Measurements from ENCODE around the gene TMEM255B. TPM values are rescaled to one million over a fixed set of nuclear protein-coding genes. Genes with fewer than 3 reads are reported as not detected.

Gene TMEM255B
- polyA plus RNA-seq, 1 donor (not counting 4 experiments of a cell fraction or from before 2014, with no cell fraction given): 7.6 TPM

DNA sequence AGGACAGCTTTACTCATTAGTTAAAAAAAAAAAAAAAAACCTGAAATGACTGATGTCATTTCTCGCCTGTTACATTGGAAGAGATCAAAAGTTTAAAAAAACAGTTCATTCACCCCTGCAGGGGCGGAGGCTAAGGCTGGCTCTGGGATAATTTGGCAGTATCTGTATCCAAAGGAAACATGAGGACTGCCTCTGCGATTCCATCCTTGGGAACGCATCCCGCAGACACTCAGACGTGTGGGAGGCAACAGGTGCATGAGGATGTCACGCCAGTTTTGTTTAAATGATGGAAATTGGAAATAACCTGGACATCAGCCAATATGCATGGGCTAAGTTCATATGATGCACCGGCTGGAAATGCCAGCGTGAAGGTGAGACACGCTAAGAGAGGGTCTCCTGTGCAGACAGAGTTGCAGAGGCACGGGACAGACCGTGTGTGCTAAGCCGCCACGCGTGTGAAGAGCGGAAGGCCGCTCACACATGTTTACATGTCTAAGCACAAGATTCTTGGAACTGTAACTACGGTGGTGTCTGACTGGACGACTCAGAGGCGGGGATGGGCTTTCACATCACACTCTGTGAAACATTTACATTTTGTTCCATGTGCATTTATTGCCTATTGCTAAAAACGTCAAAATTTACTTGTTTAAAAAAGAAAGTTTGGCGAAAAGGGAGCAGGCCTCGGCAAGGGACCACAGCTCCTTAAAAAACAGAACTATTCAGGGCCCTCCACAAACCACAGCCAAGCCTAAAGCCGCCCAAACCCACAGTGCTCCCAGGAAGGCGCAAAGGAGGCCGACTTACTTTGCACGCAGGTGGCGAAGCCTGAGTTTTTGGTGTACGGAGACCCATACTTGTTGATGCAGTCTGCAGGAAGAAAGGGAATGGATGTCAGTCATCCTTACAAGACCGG is 87.0 kb downstream of the TMEM255B start:
- Histone ChIP-seq H4K20me1 (ENCODE audit: control insufficient read depth, extremely low read depth, insufficient read depth, low read length) (peaks cover 43% of the 10 kb centered on the region), H3K9me3 (ENCODE audit: control insufficient read depth, low read depth, low read length) (no peaks in the 10 kb centered on the region), H3K79me2 (ENCODE audit: control insufficient read depth, insufficient read depth, low read length) (peaks cover 88% of the 10 kb centered on the region), H2AFZ (ENCODE audit: control insufficient read depth, low read length) (no peak overlapping the region), H3K27me3 (ENCODE audit: control insufficient read depth, extremely low read depth, insufficient read depth, low read length) (no peaks in the 10 kb centered on the region), H3K9me1 (ENCODE audit: control insufficient read depth, extremely low read depth, insufficient read depth, low read length) (peaks cover 5% of the 10 kb centered on the region), H3K4me2 (ENCODE audit: control insufficient read depth, extremely low read depth, insufficient read depth, low read depth, low read length) (no peak overlapping the region), H3K36me3 (ENCODE audit: control insufficient read depth in 2 of 2, extremely low read depth in 1 of 2, insufficient read depth in 2 of 2, low read length in 2 of 2) (peaks cover 33 to 64% of the 10 kb centered on the region in 2 experiments), H3K4me3 (ENCODE audit: control insufficient read depth in 2 of 3, extremely low read depth in 1 of 3, insufficient read depth in 2 of 3, low read depth in 1 of 3, low read length in 3 of 3) (no peak overlapping the region), H3K27ac (ENCODE audit: control insufficient read depth, insufficient read depth, low read length) (no peak overlapping the region), H3K4me1 (ENCODE audit: control insufficient read depth, extremely low read depth, insufficient read depth, low read length) (peaks cover 60% of the 10 kb centered on the region), H3K9ac (ENCODE audit: control insufficient read depth, extremely low read depth, insufficient read depth, low read length) (no peak overlapping the region)
- FAIRE-seq (peak; percentile 48), DNase-seq (ENCODE audit: low read depth, low spot score) (no peak)
- dilution Hi-C loops (cut with MboI; ENCODE audit: extremely low pct_ligation_motif_present, low sequenced_read_pairs): no loop called here
- TF ChIP-seq CTCF (optimal IDR thresholded peaks at IDR 0.05 in 1 of 3, IDR thresholded peaks at IDR 0.05 in 1 of 3, conservative IDR thresholded peaks at IDR 0.05 in 1 of 3; ENCODE audit: extremely low read depth in 1 of 3, insufficient read depth in 2 of 3, low read length in 3 of 3) (no peak), EZH2 (IDR thresholded peaks at IDR 0.05; ENCODE audit: low read length) (no peak)

GRCh38 chr13:113846636-113847318 is 87.8 kb downstream of the TMEM255B start:
- H3K4me2 ChIP-seq (ENCODE audit: control insufficient read depth, extremely low read depth, insufficient read depth, low read depth, low read length): no peak overlapping the region
- no peaks in the 10 kb centered on the region for H3K9me3 ChIP-seq (ENCODE audit: control insufficient read depth, low read depth, low read length)
- no peak overlapping the region for H2AFZ ChIP-seq (ENCODE audit: control insufficient read depth, low read length)
- peaks cover 92% of the 10 kb centered on the region for H3K79me2 ChIP-seq (ENCODE audit: control insufficient read depth, insufficient read depth, low read length)
- FAIRE-seq: no peak
- no peak for DNase-seq (ENCODE audit: low read depth, low spot score)
- peaks cover 47% of the 10 kb centered on the region for H4K20me1 ChIP-seq (ENCODE audit: control insufficient read depth, extremely low read depth, insufficient read depth, low read length)
- peaks cover 5% of the 10 kb centered on the region for H3K9me1 ChIP-seq (ENCODE audit: control insufficient read depth, extremely low read depth, insufficient read depth, low read length)
- peaks cover 52% of the 10 kb centered on the region for H3K4me1 ChIP-seq (ENCODE audit: control insufficient read depth, extremely low read depth, insufficient read depth, low read length)
- H3K9ac ChIP-seq (ENCODE audit: control insufficient read depth, extremely low read depth, insufficient read depth, low read length): no peak overlapping the region
- no peaks in the 10 kb centered on the region for H3K27me3 ChIP-seq (ENCODE audit: control insufficient read depth, extremely low read depth, insufficient read depth, low read length)
- TF ChIP-seq CTCF (optimal IDR thresholded peaks at IDR 0.05 in 1 of 3, IDR thresholded peaks at IDR 0.05 in 1 of 3, conservative IDR thresholded peaks at IDR 0.05 in 1 of 3; ENCODE audit: extremely low read depth in 1 of 3, insufficient read depth in 2 of 3, low read length in 3 of 3) (no peak), EZH2 (IDR thresholded peaks at IDR 0.05; ENCODE audit: low read length) (no peak)
- no peak overlapping the region for H3K4me3 ChIP-seq (ENCODE audit: control insufficient read depth in 2 of 3, extremely low read depth in 1 of 3, insufficient read depth in 2 of 3, low read depth in 1 of 3, low read length in 3 of 3)
- peaks cover 33 to 64% of the 10 kb centered on the region in 2 experiments for H3K36me3 ChIP-seq (ENCODE audit: control insufficient read depth in 2 of 2, extremely low read depth in 1 of 2, insufficient read depth in 2 of 2, low read length in 2 of 2)
- H3K27ac ChIP-seq (ENCODE audit: control insufficient read depth, insufficient read depth, low read length): no peak overlapping the region
- dilution Hi-C loops (cut with MboI; ENCODE audit: extremely low pct_ligation_motif_present, low sequenced_read_pairs): no loop called here
